Astrocyte of the spinal cord (primary cell): ENCODE data around the gene OR4M2.
"Not testable (repeated sequence)": the region's sequence is repeated elsewhere in the genome, so short reads cannot be mapped to it uniquely, and the experiment has no call there.

Source experiments
- DNase-seq: peaks from one replicate; pipeline ENCODE4 v3.0.0; 2011; ENCODE audit warnings: low read depth, low spot score
- H3K4me3 ChIP-seq: 2 replicates; pipeline ENCODE4 v1.5.1; 2011; ENCODE audit warnings: low read depth, mild to moderate bottlenecking, low read length, moderate library complexity
- in situ Hi-C: cut with HindIII; loops from 2 replicates; pipeline ENCODE4 v1.10.0; 2017; ENCODE audit warnings: low sequenced_read_pairs

OR4M2 gene

GRCh38 chr15:22080227-22080626 lies at the start of gene OR4M2:
TSS of gene OR4M2 (plus strand) at chr15:22080527. CDS start at chr15:22080625, 98 bp downstream.
- in situ Hi-C loops, DNase-seq, H3K4me3 ChIP-seq: not testable (repeated sequence)

GRCh38 chr15:22069267-22069666 lies 11.1 kb upstream of the OR4M2 start:
- in situ Hi-C loops, DNase-seq: not testable (repeated sequence)

GRCh38 chr15:22081386-22081785 lies 1.1 kb downstream of the OR4M2 start:
- H3K4me3 ChIP-seq, in situ Hi-C loops, DNase-seq: not testable (repeated sequence)

More at GRCh38 chr15:22069267-22069666, 11.1 kb upstream of the OR4M2 start:
- H3K4me3 ChIP-seq: not testable (repeated sequence)

- in situ Hi-C loops, DNase-seq, H3K4me3 ChIP-seq: not testable (repeated sequence)
Observed at GRCh38 chr15:22098616-22099253, 18.4 kb downstream of the OR4M2 start.

GRCh38 chr15:22099289-22099891 lies 19.1 kb downstream of the OR4M2 start:
- DNase-seq, in situ Hi-C loops, H3K4me3 ChIP-seq: not testable (repeated sequence)

GRCh38 chr15:22122033-22122432 lies 41.7 kb downstream of the OR4M2 start:
- in situ Hi-C loops, H3K4me3 ChIP-seq, DNase-seq: not testable (repeated sequence)
